HepG2 (cell line): Measurements from ENCODE around the gene GSTA1. TPM values are rescaled to one million over a fixed set of nuclear protein-coding genes. Genes with fewer than 3 reads are reported as not detected.

Source experiments
- CEBPZ ChIP-seq: IDR thresholded peaks from 2 replicates; pipeline ENCODE4 v1.6.1; 2012; ENCODE audit warnings: low read length, improper control_type of control experiment
- DMTF1 ChIP-seq: sonication (generic); formaldehyde crosslinking; IDR thresholded peaks from 2 replicates; pipeline ENCODE4 v1.4.0; 2020; ENCODE audit warnings: mild to moderate bottlenecking, missing genetic modification reagents
- GMEB1 ChIP-seq: sonication (generic); formaldehyde crosslinking; IDR thresholded peaks from 2 replicates; pipeline ENCODE4 v1.5.1; 2020; ENCODE audit warnings: missing genetic modification reagents, mild to moderate bottlenecking, borderline replicate concordance
- KDM4B ChIP-seq: sonication (generic); formaldehyde crosslinking; IDR thresholded peaks from 2 replicates; pipeline ENCODE4 v1.4.0; 2020; ENCODE audit warnings: missing genetic modification reagents
- PRMT3 ChIP-seq: sonication (generic); formaldehyde crosslinking; IDR thresholded peaks from 2 replicates; pipeline ENCODE4 v1.8.1; 2022; ENCODE audit warnings: low read depth, mild to moderate bottlenecking, moderate library complexity, missing genetic modification reagents, borderline replicate concordance
- UBTF ChIP-seq: sonication (generic); formaldehyde crosslinking; IDR thresholded peaks from 2 replicates; pipeline ENCODE4 v1.4.0; 2020; ENCODE audit warnings: mild to moderate bottlenecking, missing genetic modification reagents
- ZBED4 ChIP-seq: sonication (generic); formaldehyde crosslinking; IDR thresholded peaks from 2 replicates; pipeline ENCODE4 v1.4.0; 2020; ENCODE audit warnings: missing genetic modification reagents, borderline replicate concordance
- ZNF251 ChIP-seq: sonication (generic); formaldehyde crosslinking; IDR thresholded peaks from 2 replicates; pipeline ENCODE4 v1.9.0; 2021; ENCODE audit warnings: mild to moderate bottlenecking, missing genetic modification reagents
- ZNF354B ChIP-seq: sonication (generic); formaldehyde crosslinking; IDR thresholded peaks from 2 replicates; pipeline ENCODE4 v1.8.0; 2022; ENCODE audit warnings: mild to moderate bottlenecking, missing genetic modification reagents
- ZNF891 ChIP-seq: sonication (generic); formaldehyde crosslinking; IDR thresholded peaks from 2 replicates; pipeline ENCODE4 v1.5.0; 2020; ENCODE audit warnings: mild to moderate bottlenecking, missing genetic modification reagents
- ZSCAN20 ChIP-seq: sonication (generic); formaldehyde crosslinking; IDR thresholded peaks from 2 replicates; pipeline ENCODE4 v1.4.0; 2020; ENCODE audit warnings: missing genetic modification reagents, mild to moderate bottlenecking, borderline replicate concordance
- ZSCAN29 ChIP-seq: sonication (generic); formaldehyde crosslinking; conservative IDR thresholded peaks from 2 replicates; pipeline ENCODE4 v1.4.0; 2020; ENCODE audit warnings: mild to moderate bottlenecking, missing genetic modification reagents
- polyA plus RNA-seq, 8 experiments: library from polyadenylated mRNA; depleted of rRNA in 3 of 8; stranded (reverse) in 7 of 8; unstranded in 1 of 8; fragments of >200 nt; fragmentation: Illumina TruSeq in 4 of 8; extraction: Trizol in 4 of 8; gene quantifications; 2 replicates each; pipeline versions ENCODE4 v1.2.1 to v1.2.3, GENCODE V29; 2011 to 2016; ENCODE audit warnings: low read depth in 4 of 8, missing spikeins in 1 of 8, mixed read lengths in 1 of 8; ENCODE audit not compliant: insufficient read depth in 1 of 8
- total RNA-seq, 5 experiments: library from RNA; depleted of rRNA; stranded (reverse); fragments of >200 nt; fragmentation: Illumina TruSeq; extraction: Trizol; gene quantifications; 2 replicates each; pipeline ENCODE4 v1.2.3, GENCODE V29; 2016; ENCODE audit warnings: low read depth in 1 of 5

The GSTA1 gene
- total and polyA plus RNA-seq, 2 of the 13 experiments (the other 11 are each of a cell fraction or from before 2014, with no cell fraction given), result 6.2 to 282 TPM

GRCh38 chr6:52839124-52840055, 35.8 kb upstream of the GSTA1 start (continued):
- TF ChIP-seq KDM4B (CRISPR knock-in tag) (no peak), DMTF1 (0 out of 2 replicates have a peak, but pooled peaks have one; percentile 37), ZSCAN20 (CRISPR knock-in tag) (no peak), GMEB1 (CRISPR knock-in tag) (0 out of 2 replicates have a peak, but pooled peaks have one; percentile 23), ZBED4 (CRISPR knock-in tag) (peak; percentile 48; the same call in 1 of the 2 replicates), ZNF354B (CRISPR knock-in tag) (no peak), ZNF891 (CRISPR knock-in tag) (0 out of 2 replicates have a peak, but pooled peaks have one; percentile 39), UBTF (CRISPR knock-in tag) (no peak), CEBPZ (no peak), ZNF251 (CRISPR knock-in tag) (no peak), PRMT3 (no peak), ZSCAN29 (CRISPR knock-in tag) (0 out of 2 replicates have a peak, but pooled peaks have one; percentile 22)
